Activated T-cell treated with anti-CD3 and anti-CD28 coated beads for 1 hour (primary cell): ENCODE measurements around the gene KCNQ1.

Source experiments
- DNase-seq: peaks from one replicate; pipeline ENCODE4 v3.0.0-alpha.2; 2020; ENCODE audit warnings: low read depth

Gene KCNQ1

DNA sequence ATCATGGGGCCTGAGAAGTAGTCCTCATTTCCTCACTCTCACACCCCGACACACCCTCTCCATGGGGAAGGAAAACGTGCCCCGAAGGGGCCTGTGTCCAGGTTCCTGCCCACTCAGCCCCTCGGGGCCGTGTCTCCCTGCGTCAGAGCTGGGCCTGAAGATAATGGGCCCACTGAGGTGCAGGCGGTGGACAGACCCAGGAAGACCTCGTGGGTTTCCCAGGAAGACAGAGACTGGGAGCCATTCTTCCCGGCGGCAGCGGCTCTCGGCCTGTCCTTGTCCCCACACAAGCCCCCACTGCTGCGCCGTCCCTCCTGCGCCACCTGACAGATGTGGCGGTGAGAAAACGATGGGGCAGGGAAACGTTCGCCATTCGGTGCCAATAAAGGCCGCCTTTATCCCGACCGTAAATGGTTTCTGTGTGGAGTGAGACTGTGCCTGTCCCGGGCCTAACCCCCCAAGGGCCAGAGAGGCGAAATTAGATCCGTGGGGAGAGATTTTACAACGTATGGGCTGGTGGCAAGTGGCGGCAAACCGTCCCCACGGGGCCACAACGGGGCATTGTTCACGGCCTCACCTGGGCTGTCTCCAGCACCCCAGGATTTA lies 351.8 kb downstream of the KCNQ1 start:
- DNase-seq: no peak

DNA sequence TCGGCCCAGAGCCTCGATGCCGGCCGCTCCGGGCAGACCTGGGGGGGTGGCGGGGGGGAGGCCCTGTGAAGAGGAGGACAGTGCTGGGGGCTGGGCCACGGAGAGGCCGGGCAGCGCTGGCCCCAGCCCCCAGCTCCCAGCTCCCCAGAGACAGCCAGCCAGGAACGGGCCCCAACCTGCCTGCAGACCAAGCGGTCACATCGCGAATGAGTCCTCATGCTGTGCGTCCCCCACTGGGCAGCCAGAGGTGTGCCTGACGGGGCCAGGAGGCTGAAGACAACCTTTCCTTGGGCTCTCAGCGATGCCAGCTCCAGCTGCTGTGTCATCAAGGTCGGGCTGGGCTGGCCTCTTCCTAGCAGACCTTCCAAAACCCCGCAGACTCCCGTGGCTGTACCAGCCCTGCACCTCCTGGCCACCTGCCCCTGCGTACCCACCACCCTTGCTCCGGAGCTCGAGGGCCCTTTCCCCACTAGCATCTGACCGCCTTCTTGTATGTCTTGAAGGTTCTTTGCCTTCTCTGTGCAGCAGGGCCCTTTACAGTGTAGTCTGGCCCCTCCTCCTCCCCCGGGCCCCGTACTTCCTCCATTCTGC lies 352.4 kb downstream of the KCNQ1 start:
- no peak for DNase-seq

DNA sequence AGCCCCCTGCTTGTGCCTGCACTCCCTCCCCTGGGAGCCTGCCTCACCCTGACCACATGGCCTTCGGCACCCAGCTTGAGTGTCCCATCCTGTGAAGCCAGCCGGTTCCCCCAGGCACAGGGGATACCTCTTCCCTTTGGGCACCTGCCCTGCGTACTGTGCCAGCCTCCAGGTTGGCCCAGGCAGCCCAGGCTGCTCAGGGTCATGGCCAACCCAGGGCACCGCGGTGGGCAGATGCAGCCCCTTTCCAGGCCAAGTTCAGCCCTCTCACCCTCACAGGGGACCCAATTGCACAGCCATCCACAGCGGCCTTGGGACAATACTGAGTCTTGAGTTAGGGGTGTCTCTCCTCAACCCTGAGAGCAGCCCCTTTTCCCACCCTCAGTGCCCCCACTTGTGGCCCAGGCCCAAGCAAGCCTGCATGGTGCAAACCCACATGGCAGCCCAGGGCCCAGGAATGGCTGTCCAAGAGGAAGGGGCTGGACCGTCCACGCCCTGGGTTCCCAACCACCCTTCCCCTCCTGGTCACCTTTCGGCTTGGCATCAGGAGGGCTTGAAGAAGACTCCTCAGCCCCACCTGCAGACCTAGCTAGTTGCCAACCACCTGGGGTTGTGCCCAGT lies 353.0 kb downstream of the KCNQ1 start:
- no peak for DNase-seq

DNA sequence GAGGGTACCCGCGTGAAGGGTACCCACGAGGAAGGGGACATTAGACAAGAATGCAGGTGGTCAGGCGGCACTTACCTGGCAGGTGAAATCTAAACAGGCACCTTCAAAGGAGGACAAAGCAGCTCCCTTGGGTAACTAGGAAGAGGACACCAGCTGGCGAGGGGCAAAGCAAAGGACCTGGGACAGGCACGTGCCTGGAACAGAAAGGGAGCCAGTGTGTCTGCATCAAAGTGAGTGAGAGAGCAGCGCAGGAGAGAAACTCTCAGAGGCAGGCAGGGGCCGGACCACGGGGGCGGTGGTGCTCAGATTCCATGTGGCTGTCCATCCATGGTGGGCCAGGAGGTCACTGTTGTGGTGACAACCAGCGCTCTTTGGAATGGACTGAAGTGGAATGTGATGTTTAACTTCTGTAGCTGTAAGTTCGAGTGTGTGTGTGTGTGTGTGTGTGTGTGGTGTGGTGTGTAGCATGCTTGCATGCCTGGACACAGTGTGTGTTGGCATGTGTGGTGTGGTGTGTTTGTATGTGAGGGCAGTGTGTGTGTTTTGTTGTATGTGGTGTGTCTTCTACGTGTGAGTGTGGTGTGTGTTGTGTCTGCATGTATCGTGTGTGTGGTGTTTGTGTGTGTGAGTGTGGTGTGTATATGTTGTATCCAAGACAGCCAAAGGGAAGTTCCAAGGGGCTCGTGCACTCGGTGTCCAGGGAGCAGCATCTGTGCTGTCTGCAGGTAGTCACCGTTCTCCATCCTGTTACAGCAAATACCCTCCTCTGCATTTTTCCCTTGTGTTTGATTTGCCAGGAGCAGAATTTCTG lies 354.3 kb downstream of the KCNQ1 start:
- DNase-seq: no peak

DNA sequence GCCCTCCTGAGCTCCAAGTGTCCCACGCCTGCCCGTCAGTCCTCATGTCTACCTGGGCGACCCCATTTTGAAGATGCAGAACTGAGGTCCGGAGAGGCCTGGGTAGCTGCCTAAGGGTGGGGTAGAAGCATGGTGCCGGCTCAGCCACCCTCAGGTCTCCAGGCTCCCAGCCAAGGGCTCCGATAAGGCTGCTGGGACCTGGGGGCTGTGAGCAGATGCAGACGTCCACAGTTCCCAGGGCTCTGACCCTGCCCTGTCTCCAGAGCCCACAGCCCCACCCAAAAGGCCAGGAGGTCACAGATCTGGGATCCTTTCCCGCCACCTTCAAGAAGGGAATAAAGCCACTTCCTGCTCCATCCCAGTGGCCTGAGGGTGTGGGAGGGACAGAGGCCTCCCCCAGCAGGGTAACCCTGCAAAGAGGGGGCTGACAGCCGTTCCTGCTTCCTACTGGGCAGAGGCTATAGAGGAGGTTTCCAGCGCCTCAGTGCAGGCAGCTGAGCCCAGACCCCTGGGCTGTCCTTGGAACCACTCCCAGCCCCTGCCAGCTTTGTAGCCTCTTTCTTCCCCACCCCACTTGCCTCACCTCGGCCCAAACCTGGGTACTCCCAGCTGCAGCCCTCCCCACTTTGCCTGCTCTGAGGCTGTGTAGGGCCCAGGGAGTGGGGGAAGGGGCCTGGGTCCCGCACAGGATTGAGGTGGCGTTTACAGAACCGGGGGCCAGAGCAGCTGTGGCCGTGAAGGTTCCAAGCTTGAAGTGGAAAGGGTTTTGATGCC lies 355.3 kb downstream of the KCNQ1 start:
- no peak for DNase-seq

DNA sequence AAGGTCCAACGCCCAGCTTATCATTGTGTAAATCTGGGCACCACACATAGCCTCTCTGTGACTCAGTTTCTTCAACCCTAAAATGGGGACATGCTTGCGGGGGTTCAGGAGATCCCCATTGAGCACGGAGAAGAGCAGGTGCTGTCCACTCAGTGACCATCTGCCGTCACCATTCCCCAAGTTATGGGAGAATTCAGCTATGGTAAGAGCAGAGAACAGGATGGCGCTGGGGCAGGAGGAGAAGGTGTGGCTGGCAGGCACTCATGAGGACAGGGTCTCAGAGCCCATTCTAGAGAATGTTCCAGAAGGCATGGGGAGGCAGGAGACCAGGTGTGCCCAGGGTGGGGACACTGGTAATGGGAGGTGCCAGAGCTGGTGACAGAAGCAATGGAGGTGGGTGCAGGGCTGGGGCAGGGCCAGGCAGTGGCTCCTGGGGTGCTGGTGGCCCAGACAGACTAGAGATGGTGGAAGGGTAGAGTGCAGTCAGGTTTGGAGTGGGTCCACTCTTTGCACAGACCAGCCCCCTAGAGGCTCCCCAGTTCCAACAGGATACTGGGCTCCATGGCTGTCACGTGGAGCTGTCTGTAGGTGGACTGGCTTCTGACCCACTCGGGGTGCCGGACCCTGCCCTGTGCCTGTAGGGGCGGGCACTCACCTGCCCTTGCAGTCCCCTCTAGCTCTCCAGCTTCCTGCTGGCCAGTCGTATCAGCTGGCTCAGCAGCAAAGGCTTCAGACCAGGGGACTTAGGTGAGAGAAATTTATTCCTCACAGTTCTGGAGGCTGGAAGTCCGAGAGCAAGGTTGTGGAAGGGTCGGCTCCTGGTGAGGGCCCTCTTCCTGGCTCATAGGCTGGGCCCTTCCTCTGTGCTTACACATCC lies 356.1 kb downstream of the KCNQ1 start:
- no peak for DNase-seq

DNA sequence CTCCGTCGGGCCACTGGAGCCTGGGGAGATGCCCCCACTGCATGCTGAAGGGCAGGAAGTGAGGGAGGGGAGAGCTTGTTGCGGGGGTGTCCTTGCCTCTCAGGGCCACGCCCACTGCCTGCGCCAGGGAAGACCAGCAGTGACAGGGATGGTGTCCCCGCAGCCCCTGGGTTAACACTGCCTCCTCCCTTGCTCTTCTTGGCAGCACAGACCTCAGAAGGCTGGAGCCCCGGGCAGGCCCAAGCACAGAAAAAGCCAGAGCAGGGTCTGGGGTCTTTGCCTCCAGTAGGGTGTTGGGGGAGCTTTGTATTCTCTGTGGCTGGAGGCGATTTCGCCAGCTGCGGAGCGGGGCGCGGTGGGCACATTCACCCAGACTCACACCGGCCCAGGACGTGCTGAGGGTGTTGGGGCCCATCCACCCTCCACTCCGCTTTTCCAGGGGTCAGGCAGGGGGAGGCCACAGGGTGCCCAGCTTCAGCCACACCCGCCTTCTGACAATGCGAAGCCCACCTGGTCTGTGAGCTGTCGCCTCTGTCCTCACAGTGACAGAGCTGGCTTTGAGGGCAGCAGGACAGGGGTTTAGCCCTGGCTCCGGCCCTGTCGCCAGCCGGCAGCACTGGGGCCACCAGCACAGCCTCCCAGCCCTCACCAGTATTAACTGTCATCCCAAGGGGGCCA lies 357.0 kb downstream of the KCNQ1 start:
- no peak for DNase-seq

DNA sequence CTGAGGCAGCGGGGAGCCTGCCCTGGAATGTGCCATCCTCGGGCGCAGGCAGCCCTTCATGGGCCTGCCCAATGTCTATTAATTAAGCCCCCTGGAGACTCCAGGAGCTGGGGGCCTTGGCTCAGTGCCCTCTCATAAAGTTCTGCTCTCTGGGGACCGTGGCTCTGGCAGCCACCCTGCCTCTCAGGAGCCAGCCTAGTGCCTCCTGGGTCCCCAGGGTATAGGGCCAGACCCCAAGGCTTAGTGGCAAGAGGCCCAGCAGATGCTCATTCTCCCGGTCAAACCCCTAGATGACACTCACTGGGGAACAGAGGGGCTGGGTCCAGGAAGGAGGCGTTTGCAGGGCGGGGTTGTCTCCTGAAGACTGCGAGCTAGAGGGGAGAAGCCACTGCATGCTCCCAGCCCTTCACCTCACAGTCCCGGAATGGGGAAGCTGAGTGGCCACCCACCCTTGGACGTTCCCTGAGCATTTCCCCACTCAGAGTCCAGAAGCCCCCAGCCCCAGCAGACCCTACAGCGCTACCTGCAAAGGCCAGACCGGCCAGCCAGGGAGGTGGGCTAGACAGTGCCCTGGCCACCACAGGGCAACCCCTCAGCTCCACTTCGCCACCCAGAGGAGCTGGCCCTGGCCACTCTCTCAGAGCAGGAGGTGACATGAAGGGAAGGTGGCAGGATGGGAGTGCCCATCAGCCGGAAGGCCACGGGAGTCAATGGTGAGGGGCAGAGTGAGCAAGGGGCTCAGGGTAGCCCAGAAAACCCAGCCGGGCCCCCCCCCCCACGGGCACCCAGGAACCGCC lies 357.8 kb downstream of the KCNQ1 start:
- DNase-seq: no peak

DNA sequence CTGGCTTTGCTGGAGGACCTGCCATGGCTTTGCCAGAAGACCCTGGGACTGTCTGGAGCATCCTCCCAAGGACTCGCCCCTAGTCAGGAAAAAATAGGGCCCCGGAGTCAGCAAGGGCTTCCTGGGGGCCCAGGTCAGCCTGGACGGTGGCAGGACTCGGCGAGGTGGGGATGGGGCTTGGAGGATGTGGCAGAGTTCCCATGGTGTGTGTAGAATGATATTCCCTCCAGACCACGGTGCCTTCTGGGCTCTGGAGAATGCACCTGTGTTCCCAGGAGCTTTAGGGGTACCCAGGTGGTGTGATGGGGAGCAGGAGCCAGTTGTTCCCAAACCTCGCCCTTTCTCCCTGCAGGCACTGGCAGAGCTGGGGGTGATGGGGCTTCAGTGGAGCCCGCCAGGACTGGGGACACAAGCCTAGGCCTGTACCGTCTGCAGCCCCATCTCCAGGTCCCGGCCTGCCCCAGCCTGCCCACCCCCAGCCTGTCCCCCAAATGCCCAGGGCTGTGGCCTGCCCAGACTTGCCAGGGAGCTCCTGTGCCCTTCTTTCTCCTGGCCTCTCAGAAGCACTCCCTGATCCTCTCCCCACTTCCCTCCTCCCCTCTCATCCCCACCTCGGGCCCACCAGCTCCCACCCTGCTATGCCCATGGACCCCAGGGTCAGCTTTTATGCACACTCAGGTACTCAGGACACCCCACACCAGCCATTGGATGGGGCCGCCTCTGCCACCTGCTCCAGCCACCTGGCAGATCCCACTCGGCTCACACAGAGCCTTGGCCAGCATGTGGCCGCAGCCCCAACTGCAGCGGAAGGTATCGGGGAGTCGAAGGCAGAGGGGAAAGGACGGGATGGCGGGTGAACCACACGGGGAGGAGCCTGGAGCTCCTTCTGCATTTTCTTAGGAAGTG lies 358.6 kb downstream of the KCNQ1 start:
- DNase-seq: no peak

DNA sequence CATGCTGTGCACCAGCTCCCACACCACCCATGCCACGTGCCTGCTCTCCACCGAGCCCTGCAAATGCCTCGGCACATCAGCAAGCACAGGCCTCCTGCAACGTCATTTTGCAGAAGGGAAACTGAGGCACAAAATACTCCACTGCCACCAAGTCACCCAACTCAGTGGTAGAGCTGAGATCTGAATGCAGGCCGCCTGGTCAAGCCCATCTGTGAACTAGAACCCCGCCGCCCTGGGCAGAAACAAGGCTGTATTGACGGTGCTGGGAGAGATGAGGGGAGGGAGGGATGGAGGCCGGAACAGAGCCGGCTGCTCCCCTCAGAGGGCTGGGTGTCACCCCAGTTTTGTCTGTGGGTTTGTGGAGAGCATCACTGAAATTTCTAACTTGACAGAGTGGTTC lies 359.4 kb downstream of the KCNQ1 start:
- no peak for DNase-seq

DNA sequence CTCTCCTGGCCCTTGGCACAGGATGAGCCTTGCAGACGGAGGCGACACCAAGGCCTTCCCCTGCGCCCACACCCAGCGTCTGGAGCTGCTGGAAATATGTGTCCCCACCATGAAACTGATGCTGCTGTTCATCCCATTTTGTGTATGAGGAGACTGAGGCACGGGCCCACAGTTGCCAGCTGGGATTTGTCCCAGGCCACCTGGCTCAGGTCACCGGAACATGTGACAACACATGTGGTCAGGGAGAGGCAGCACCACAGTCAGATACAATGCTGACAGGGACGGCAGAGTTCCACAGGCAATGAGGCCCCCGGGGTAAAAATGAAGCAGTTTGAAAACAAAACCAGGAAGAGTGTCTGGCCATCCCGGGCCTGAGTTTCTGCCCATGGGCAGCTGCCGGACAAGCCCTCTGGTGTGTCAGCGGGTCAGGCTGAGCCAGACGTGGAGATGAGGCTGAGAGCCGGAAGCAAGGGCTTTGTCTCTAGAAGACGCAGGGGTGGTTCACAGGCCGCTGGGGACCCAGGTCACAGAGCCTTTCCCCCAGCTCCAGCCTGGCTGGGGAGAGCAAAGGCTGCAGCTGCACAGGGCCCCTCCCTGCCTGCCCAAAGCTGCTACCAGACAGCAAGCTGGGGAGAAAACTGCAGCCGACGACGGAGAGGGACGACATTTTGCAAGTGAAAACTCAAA lies 360.0 kb downstream of the KCNQ1 start:
- no peak for DNase-seq

DNA sequence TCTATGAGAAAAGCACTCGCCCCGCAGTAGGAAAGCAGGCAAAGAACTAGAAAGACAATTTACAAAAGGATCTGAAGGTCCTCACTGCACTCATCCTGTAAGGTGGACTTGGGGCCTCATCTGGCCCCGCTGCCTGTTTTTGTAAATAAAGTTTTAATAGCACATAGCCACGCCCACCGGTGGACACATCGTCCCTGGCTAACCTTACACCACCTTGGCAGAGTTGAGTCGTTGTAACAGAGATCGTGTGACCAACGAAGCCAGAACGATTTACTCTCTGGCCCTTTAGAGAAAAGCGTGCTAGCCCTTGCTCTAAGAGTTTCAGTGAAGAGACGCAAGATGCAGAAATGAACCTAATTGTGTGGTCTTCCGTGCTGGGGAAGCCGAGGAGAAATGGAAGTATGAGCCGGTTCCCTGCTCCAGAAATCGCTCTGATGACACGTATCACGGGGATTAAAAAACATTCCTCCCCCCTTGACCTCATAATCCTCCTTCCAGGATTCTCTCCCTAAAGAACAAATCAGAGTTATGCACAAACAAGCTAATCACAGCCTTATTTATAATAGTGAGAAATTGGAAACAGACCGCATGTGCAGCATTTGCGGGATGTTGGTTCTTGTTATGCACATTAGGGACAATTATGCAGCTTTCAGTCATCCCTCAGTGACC lies 360.7 kb downstream of the KCNQ1 start:
- no peak for DNase-seq

DNA sequence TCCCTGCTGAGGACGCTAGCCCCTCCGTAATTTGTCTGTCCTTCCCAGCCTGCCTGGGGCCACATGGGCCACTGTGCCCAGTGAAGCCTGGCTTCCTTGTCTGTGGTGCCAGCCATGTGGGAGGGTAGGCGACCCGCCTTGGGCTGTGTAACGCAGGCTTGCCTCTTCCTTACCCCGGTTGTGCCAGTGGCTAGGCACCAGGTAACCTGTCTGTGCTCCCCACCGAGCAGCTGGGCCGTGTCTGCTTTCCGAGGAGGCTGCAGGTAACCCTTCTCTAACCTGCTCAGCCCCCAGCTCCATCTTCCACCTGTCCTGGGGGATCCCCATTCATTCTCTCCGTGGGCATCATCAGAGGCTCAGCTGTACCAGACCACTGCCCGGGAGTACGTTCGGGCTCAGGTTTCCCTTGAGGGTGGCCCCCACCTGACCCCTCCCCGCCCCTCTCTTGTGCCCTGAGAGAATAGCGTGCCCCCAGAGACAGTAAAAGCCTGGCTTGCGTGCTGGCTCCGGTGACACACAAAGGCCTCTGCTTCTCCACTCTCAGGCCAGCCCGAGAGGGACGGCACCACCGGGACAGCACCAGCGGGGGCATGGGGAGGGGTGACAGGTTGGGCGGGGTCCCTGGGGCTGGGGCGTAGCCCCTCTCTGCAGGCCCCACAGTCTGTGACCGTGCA lies 361.7 kb downstream of the KCNQ1 start:
- no peak for DNase-seq

DNA sequence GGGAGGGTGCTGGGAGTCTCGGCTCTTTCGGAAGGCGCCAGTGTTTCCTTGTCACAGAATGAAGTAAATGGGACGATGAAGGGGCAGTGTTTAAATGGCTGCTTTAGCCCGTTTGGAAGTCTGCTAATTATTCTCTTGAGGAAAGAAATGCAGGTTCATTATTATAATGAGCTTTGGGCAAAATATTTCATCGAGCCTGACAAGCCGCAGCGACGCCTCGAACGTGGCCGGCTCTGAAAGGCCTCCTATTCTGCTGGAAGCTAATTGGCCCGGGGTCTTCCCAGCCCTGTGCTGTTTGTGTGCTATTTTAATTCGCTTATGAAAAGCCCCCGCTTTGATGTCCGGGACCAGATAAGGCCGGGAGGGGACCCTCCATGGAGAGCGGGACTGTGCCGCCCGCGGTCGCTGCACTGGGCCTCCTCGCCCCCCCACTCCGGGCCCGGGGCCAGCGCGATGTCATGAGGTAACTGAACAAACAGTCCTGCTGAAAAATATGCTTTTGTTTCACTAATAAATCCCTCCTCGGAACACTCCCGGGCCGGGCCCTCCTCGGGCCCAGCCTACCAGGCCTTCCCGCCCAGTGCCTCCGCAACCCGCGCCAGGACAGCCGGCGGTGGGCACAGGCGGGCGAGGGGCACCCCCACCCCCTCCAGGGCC lies 362.3 kb downstream of the KCNQ1 start:
- no peak for DNase-seq

DNA sequence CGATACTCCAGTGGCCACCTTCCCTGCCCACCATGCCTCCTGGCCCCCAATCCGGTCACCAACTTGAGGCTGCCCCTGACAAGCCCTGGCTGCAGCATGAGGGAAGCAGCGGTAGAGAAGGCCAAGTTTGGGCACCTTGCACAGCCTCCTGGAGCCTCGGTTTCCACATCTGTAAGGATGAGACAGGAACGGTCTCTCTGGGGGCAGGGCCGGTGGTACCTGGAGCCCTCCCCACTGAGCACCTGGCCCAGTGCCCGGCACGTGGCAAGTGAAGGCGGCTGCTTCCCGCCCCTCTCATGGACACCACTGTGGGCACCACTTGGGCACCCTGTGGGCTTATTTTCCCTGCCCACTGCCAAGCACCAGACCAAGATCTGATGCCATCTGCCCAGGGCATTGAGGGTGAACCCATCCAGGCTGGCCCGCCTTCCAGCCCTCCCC lies 363.0 kb downstream of the KCNQ1 start:
- DNase-seq: no peak
